HT1080 (cell line): ENCODE data around the gene NME9. TPM values are rescaled to one million over a fixed set of nuclear protein-coding genes. Genes with fewer than 3 reads are reported as not detected.

Source experiments
- DNase-seq: peaks from one replicate; pipeline ENCODE4 v3.0.0-alpha.2; 2015; ENCODE audit warnings: low read depth
- total RNA-seq: library from RNA; depleted of rRNA; stranded (reverse); fragments of >200 nt; shearing (Covaris generic); gene quantifications from 2 replicates; pipeline ENCODE4 v1.2.3, GENCODE V29; 2014

Gene NME9
- total RNA-seq, 1 experiment from 2014 or later = not detected

- no peak for DNase-seq
Observed at GRCh38 chr3:138336454-138336999, 6.9 kb upstream of the NME9 start.

DNA sequence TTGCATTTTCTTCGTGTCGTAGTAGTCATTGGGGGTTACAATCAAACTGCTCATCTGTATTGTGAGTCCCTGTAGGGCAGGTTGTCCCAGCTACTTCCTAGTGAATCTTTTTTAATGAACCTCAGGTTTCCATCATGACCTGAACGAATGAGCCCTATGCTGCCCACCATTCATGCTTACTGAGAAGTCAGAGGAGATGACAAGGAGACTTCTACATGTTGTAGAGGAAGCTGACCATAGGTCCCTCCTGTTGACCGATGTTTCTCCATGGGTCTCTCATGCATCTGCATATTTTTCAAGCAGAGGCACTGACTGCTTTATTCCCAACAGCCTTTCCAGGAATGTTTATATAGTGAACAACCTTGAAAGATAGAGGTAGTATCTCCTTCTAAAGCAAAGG lies 5.0 kb upstream of the NME9 start:
- DNase-seq = no peak

- DNase-seq = peak; percentile 49
Observed at GRCh38 chr3:138332472-138333073, 2.9 kb upstream of the NME9 start.

GRCh38 chr3:138331143-138331894 lies 1.7 kb upstream of the NME9 start:
- DNase-seq = no peak

- DNase-seq = no peak
Observed at GRCh38 chr3:138329984-138330293, 288 bp upstream of the NME9 start.

DNA sequence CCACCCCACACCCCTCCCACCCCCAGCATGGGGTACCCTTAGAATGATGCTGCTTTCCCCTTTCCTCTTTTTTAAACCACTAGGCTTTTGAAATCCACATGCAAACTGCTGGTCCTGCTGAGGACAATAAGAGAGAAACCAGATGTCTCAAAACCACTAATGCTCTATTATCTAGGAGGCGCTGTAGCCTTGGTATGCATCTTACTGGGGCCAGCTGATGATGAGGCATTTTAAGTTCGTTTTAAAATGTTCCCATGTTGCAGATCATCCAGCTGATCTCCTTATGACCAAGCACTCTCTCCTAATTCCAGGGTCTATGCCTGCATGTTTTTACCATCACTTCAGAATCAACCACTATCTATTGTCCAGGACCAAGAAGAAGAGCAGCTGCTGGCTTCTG lies 1.3 kb downstream of the NME9 start:
- no peak for DNase-seq

DNA sequence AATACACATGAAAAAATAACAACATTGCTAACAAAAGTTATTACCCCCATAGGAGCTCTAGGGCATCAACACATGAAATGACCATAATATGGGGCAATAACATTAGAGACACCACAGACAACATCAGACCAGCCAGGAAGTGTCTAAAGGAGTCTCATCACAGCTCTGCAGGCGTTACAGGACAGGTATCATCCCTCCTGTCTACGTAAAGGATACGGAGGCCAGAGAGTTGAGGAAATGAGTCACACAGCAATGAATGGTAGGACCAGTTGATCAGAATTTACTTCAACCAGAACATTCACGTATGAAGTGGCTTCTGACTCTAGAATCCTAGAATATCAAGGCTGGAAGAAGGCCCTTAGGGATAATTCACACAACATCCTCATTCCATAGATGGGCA lies 1.8 kb downstream of the NME9 start:
- peak; percentile 68 for DNase-seq

- no peak for DNase-seq
Observed at GRCh38 chr3:138326866-138327595, 2.6 kb downstream of the NME9 start.

DNA sequence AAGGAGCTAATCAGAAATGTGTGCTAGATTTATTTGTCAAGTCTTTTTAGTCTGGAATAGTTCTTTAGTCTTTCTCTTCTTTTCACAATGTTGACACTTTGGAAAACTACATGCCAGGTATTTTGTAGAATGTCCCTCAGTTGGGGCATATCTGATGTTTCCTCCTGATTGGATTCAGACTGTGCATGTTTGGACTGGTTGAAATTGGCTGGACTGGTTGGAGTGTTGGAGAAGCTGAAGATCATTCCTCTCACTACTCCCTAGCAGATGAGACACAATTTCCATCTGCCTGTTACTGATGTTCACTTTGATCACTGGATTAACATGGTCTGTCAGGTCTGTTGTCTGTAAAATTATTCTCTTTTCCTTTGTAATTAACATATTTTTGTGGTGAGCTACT lies 3.7 kb downstream of the NME9 start:
- DNase-seq = no peak

DNA sequence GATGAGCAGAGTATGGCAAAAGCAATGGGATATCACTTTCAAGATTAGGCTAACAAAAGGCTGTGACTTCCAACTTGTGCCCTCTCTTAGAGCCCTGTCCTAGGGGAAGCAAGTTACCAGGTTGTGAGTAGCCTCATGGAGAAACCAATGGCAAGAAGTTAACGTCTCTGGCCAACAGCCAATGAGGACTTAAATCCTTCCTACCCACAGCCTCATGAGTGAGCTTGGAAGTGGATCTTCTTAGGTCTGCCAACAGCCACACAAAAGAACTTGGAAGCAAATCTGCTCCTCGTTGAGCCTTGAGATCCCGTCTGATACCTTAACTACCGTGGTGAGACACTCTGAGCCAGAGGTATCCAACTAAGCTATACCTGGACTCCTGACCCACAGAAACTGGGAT lies 5.7 kb downstream of the NME9 start:
- no peak for DNase-seq

DNA sequence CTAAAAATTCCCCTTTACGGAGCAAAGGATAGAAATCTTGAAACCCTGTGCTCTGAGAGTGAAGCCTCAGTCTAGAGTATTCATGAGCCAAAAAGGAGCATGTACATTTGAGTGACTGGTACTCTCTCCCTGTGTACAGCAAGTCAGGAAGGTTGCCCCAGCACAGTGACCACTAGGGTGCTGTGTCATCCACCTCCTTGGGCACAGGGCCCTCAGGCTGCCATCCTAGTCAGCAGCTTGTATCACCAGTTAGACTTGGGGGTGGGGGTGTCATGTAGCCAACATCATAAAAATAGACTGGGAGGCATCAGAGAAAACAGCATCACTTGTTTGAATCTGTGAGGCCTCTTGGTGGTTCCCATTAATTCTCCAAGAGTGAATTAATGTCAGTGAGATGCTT lies 12.0 kb downstream of the NME9 start:
- DNase-seq = peak; percentile 23

DNA sequence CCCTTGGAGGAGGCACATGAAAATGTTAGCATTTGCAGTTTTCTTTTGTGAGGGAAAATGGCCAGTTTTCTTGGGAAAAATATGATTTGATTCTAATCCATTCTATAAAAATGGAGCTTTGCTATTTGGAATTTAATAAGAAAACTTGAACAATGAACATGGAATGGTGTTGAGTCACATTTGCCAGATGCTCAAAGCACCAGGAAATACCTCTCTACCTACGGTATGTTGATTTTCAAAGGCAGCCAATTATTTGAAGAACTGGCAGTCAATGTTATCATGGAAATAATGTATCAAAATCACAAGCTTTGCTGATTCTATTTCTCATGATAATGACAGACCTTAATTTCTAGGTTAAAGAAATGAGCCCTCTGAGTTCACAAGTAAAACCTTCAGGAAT lies 14.9 kb downstream of the NME9 start:
- no peak for DNase-seq

DNA sequence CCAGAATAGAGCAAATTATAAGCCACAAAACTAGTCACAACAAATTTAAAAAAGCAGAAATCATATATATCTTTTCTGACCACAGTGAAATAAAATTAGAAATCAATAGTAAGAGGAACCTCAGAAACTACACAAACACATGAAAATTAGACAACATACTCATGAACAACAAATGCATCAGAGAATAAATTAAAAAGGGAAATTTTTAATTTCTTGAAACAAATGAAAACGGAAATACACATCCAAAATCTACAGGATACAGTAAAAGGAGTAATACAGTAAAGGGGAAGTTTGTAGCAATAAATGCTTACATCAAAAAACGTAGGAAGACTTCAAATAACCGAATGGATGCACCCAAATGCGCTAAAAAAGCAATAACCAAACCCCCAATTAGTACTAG lies 19.2 kb downstream of the NME9 start:
- no peak for DNase-seq

DNA sequence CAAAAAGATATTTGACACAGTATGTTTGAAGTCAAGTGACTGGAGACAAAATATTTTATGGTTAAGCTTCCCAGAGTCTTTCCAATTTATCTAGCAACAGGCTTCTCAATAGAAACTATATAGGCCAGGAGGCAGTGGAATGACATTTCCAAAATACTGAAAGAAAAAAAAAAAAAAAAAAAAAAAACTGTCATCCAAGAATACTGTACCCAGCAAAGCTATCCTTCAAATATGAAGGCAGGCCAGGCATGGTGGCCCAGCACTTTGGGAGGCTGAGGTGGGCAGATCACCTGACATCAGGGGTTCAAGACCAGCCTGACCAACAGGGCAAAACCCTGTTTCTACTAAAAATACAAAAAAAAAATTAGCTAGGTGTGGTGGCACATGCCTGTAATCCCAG lies 20.9 kb downstream of the NME9 start:
- no peak for DNase-seq

GRCh38 chr3:138307899-138308298 lies 21.8 kb downstream of the NME9 start:
- DNase-seq = no peak

- no peak for DNase-seq
Observed at GRCh38 chr3:138303474-138303873, 26.2 kb downstream of the NME9 start.

- no peak for DNase-seq
Observed at GRCh38 chr3:138300647-138301046, 29.0 kb downstream of the NME9 start.

DNA sequence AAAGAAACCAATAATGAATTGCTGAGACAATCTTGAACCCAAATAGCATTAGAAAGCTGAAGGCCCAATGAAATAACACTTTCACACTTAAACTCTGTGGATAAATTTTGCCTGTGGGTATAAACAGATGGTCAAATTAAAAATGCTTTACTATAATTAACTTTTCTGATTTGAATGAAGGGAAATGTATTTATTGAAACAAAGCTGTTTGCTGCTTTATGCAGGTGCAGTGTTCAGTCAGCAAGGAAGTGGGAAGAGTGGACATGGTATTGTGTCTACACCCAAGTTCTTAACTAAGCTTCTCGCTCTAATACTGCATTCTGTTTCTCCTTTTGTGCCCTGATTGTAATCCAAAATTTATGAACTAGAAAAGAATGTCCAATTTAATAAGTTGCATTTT lies 31.8 kb downstream of the NME9 start:
- DNase-seq = no peak

GRCh38 chr3:138297059-138297607 lies 32.5 kb downstream of the NME9 start:
- DNase-seq = no peak

- DNase-seq = no peak
Observed at GRCh38 chr3:138296639-138297038, 33.0 kb downstream of the NME9 start.

- no peak for DNase-seq
Observed at GRCh38 chr3:138289701-138290100, 40.0 kb downstream of the NME9 start.

DNA sequence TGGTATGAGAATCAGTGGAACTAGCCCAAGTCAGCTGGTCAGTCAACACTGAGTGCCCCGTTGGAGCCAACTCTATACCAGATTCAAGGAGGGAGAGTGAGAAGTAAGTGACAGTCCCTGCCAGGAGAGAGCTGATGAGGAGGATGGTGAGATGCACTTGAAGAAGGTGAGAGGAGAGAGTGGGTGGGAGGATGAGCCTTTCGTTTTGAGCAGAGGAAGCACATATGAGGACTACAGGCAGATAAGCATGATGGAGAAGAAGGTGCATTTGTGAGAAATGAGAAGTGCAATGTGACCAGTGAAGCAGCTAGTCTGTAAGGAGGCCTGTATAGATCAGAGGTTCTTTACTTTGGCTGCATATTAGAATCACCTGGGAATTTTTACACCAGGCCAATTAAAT lies 40.4 kb downstream of the NME9 start:
- DNase-seq = no peak
